Progenitor cell of endocrine pancreas (in vitro differentiated cells): Measurements from ENCODE around the gene ZNF77. TPM values are rescaled to one million over a fixed set of nuclear protein-coding genes. Genes with fewer than 3 reads are reported as not detected.

ENCODE experiments used
- DNase-seq: peaks from one replicate; pipeline ENCODE4 v3.0.0; 2021; ENCODE audit warnings: low spot score; ENCODE audit not compliant: unreplicated experiment
- H3K27ac Mint-ChIP-seq: 2 replicates; pipeline ENCODE4 v1.8.0; 2021; ENCODE audit warnings: mild to moderate bottlenecking, moderate library complexity, mixed read lengths
- H3K27me3 Mint-ChIP-seq: 2 replicates; pipeline ENCODE4 v1.8.0; 2021; ENCODE audit warnings: mixed read lengths
- H3K36me3 Mint-ChIP-seq: 2 replicates; pipeline ENCODE4 v1.8.0; 2022; ENCODE audit warnings: mixed read lengths; ENCODE audit not compliant: insufficient read depth
- H3K4me1 Mint-ChIP-seq: 2 replicates; pipeline ENCODE4 v1.8.0; 2021; ENCODE audit warnings: low read depth, mixed read lengths
- H3K4me3 Mint-ChIP-seq: 2 replicates; pipeline ENCODE4 v1.8.0; 2021; ENCODE audit warnings: low read depth, mild to moderate bottlenecking, moderate library complexity, mixed read lengths
- H3K9me3 Mint-ChIP-seq: 2 replicates; pipeline ENCODE4 v1.8.0; 2021; ENCODE audit warnings: low read depth, mixed read lengths
- total RNA-seq: library from RNA; stranded (reverse); gene quantifications from 2 replicates; pipeline ENCODE4 v1.2.1, GENCODE V29; 2021
- TF ChIP-seq, protein P1 (sequence below): fragments of 200-600 bp; sonication (generic); IDR thresholded peaks from one replicate; pipeline ENCODE4 v1.5.0; 2021; ENCODE audit warnings: antibody characterized with exemption, mild to moderate bottlenecking; ENCODE audit not compliant: unreplicated experiment

Gene ZNF77
- total RNA-seq, 1 donor from 2014 or later: 6.3 TPM

DNA sequence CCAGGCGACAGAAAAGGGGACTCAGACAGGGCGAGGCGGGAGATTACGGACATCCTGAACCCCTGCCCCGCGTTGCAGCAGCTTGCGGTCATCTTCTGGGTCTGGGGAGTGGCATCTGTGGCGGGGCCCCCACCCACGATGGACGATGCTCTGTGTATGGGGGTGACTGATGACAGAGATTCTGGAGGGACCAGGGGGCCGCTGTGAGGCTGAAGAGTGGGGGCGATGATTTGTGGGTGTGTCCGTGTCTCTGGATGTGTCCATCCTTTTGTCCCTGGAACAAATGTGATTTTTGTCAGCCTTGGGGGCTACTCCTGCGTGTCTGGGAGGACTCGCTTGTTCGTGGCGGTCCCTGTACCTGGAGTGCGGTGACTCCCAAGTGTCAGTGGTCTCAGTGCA lies 17.7 kb downstream of the ZNF77 start:
- Mint-ChIP-seq H3K4me1 (no peaks in the 10 kb centered on the region), H3K4me3 (no peak overlapping the region), H3K27ac (no peak overlapping the region), H3K27me3 (no peaks in the 10 kb centered on the region), H3K9me3 (peaks cover 11% of the 10 kb centered on the region), H3K36me3 (peaks cover 29% of the 10 kb centered on the region)
- TF ChIP-seq, protein P1, sequence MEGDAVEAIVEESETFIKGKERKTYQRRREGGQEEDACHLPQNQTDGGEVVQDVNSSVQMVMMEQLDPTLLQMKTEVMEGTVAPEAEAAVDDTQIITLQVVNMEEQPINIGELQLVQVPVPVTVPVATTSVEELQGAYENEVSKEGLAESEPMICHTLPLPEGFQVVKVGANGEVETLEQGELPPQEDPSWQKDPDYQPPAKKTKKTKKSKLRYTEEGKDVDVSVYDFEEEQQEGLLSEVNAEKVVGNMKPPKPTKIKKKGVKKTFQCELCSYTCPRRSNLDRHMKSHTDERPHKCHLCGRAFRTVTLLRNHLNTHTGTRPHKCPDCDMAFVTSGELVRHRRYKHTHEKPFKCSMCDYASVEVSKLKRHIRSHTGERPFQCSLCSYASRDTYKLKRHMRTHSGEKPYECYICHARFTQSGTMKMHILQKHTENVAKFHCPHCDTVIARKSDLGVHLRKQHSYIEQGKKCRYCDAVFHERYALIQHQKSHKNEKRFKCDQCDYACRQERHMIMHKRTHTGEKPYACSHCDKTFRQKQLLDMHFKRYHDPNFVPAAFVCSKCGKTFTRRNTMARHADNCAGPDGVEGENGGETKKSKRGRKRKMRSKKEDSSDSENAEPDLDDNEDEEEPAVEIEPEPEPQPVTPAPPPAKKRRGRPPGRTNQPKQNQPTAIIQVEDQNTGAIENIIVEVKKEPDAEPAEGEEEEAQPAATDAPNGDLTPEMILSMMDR: no peak
- DNase-seq: no peak

DNA sequence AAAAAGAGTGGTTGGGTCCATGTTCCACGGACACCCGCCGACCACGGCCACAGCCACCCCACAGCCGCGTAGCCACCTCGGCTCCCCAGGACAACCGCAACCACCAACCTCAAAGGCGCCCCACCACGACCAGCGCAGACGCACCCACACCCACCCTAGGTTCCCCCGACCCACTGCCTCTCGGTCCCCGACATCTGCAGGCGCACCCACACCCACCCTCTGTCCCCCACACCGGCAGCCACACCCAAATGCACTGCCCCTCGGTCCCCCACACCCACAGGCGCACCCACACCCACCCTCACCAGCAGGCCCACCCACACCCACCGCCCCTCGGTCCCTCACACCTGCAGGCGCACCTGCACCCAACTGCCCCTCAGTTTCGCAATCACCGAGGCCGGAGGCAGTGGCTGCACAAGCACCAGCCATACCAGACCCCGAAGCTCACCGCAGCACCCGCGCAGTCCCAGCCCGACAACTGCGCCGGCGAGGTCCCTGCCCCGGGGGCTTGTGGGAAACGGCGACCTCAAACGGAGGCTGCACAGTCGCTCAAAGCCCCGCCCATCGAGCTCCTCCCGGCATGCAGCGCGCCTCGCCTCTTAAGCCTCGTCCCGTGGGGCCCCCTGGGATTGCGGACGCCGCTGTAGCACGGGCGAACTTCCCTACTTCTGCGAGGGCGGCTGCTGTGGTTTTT lies 18.3 kb downstream of the ZNF77 start:
- no peaks in the 10 kb centered on the region for H3K27me3 Mint-ChIP-seq

DNA sequence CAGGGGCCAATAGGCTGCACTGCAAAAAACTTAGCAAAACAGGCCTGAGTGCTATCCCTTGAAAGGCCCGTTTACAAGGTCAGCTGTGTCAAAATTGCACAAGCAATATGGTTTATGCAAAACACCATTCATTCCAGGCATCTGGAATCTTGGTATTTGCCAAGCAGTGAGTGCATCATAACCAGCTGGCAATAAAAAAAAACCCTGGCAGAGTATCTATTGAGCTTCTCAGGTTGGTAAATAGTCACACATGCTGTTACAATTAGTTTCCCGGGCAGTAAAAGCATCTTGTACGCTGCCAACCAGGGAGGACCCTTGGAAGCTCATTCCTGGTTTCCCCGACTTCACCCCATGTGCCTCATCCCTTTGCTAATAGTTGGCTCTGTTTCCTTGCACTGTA lies 21.3 kb downstream of the ZNF77 start:
- TF ChIP-seq, protein P1: no peak
- no peak for DNase-seq
- Mint-ChIP-seq H3K4me3 (no peak overlapping the region), H3K4me1 (no peaks in the 10 kb centered on the region), H3K27me3 (no peaks in the 10 kb centered on the region), H3K9me3 (peaks cover 9% of the 10 kb centered on the region), H3K27ac (no peak overlapping the region), H3K36me3 (peaks cover 26% of the 10 kb centered on the region)

More for the DNA sequence above, 18.3 kb downstream of the ZNF77 start:
- peaks cover 26% of the 10 kb centered on the region for H3K36me3 Mint-ChIP-seq
- TF ChIP-seq, protein P1: no peak
- no peak overlapping the region for H3K4me3 Mint-ChIP-seq
- H3K27ac Mint-ChIP-seq: no peak overlapping the region
- no peak for DNase-seq
- H3K9me3 Mint-ChIP-seq: peaks cover 9% of the 10 kb centered on the region
- no peaks in the 10 kb centered on the region for H3K4me1 Mint-ChIP-seq

DNA sequence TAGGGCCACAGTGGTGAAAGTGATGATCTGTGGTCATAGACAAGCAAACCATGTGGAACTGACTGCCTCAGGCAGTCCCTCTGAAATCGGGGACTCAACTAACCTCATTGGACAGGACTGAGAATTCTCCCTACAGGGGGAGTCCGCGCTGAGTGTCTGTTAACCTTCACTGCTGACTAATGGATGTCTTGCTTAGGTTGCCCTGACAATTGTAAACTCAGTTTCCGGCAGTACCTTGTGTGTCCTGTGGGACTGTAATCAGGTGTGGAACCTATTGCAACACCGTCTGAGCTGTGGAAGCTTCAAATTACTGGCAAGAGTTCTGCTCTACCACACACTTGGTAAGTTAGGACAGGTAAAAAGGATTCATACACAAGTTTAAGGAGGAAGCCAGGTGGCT lies 21.8 kb downstream of the ZNF77 start:
- no peak overlapping the region for H3K4me3 Mint-ChIP-seq
- TF ChIP-seq, protein P1: no peak
- H3K27ac Mint-ChIP-seq: no peak overlapping the region
- H3K27me3 Mint-ChIP-seq: no peaks in the 10 kb centered on the region
- peaks cover 12% of the 10 kb centered on the region for H3K9me3 Mint-ChIP-seq
- H3K4me1 Mint-ChIP-seq: no peaks in the 10 kb centered on the region
- no peak for DNase-seq
- peaks cover 30% of the 10 kb centered on the region for H3K36me3 Mint-ChIP-seq

GRCh38 chr19:2917275-2918184 lies 27.2 kb downstream of the ZNF77 start:
- no peaks in the 10 kb centered on the region for H3K4me1 Mint-ChIP-seq
- peaks cover 61% of the 10 kb centered on the region for H3K36me3 Mint-ChIP-seq
- H3K9me3 Mint-ChIP-seq: peaks cover 39% of the 10 kb centered on the region
- no peak overlapping the region for H3K27ac Mint-ChIP-seq
- no peak overlapping the region for H3K4me3 Mint-ChIP-seq
- no peaks in the 10 kb centered on the region for H3K27me3 Mint-ChIP-seq
- TF ChIP-seq, protein P1: no peak
- no peak for DNase-seq
